Muscle layer of colon (tissue), 2 donors: ENCODE results near the gene CD109.

ENCODE experiments used
- H3K27ac ChIP-seq: one replicate; pipeline ENCODE4 v1.7.0; 2013; ENCODE audit warnings: low read depth, mild to moderate bottlenecking, low read length, moderate library complexity
- H3K27me3 ChIP-seq, 2 donors: one replicate each; pipeline ENCODE4 v1.7.0; 2013; ENCODE audit warnings: low read length in 2 of 2, mild to moderate bottlenecking in 2 of 2; ENCODE audit not compliant: insufficient read depth in 2 of 2, control insufficient read depth in 1 of 2
- H3K36me3 ChIP-seq: one replicate; pipeline ENCODE4 v1.7.0; 2013; ENCODE audit warnings: mild to moderate bottlenecking, low read length; ENCODE audit not compliant: insufficient read depth
- H3K4me1 ChIP-seq: one replicate; pipeline ENCODE4 v1.7.0; 2013; ENCODE audit warnings: mild to moderate bottlenecking, low read length; ENCODE audit not compliant: insufficient read depth
- H3K4me3 ChIP-seq, 2 donors: one replicate each; pipeline ENCODE4 v1.7.0; 2013; ENCODE audit warnings: low read length in 2 of 2, low read depth in 1 of 2, mild to moderate bottlenecking in 1 of 2, moderate library complexity in 1 of 2
- H3K9ac ChIP-seq: one replicate; pipeline ENCODE4 v1.7.0; 2013; ENCODE audit warnings: low read length
- H3K9me3 ChIP-seq: one replicate; pipeline ENCODE4 v1.7.0; 2013; ENCODE audit warnings: mild to moderate bottlenecking, low read length
- donor health status: abdominal sarcoma.
- donor health status: Adenocarcinoma of cecum.

CD109 gene

DNA sequence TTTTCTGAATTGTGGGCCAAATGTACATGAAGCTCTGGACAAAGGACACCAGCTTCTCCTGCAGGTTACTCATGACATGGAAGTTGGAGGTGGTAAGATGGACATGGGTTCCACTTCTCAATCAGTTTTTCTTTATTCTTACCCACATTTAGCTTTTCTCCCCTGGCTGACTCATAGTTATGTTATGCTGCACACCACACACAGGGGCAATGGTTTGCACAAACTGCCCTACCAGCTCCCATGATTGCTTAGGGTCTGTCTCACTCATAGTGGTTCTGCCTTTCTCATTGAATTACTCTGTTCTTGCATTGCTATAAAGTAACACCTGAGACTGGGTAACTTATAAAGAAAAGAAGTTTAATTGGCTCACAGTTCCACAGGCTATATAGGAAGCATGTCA, 4.5 kb upstream of the CD109 start:
- no peak overlapping the region for H3K27ac ChIP-seq
- H3K4me1 ChIP-seq, result peaks cover 9% of the 10 kb centered on the region
- H3K9me3 ChIP-seq, result no peaks in the 10 kb centered on the region
- no peak overlapping the region for H3K4me3 ChIP-seq
- no peaks in the 10 kb centered on the region for H3K27me3 ChIP-seq
- H3K36me3 ChIP-seq, result no peaks in the 10 kb centered on the region
- H3K9ac ChIP-seq, result no peak overlapping the region

DNA sequence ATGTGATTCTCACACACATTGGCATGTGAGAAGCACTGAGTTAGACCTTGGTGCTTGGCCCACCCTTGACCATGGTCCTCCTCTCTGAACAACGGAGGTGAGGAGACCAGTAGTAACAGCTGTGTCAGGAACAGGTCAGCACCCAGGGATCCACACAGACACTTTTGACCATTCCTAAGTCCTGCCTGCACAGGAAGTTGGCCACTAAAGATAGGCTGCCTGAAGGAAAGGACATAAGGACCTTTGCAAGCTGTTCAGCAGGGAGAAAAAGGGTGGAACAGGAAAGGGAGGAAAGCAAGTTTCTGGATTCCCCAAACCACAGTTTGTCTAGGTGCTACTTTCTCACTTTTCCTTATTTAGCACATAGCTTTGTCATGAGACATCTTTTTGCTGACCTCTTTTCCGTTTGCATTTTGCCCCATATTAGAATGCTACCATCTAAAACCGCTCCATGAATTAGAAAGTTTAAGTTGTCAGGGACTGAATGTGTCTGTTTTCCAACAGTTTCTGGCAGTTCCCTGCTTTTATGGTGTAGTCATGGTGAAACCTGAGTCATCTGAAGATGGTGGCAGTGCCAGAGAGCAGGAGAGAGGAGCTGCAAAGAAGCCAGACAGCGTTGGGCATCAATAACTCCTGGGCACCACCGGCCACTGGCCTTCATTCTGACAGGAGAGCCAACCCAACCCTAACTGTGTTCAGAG, 1.1 kb upstream of the CD109 start:
- H3K4me1 ChIP-seq, result peaks cover 23% of the 10 kb centered on the region
- H3K27me3 ChIP-seq, result no peaks in the 10 kb centered on the region
- H3K4me3 ChIP-seq, result peak overlapping the region in 1 of 2 donors; percentile 85
- no peaks in the 10 kb centered on the region for H3K9me3 ChIP-seq
- no peak overlapping the region for H3K27ac ChIP-seq
- no peaks in the 10 kb centered on the region for H3K36me3 ChIP-seq
- H3K9ac ChIP-seq, result no peak overlapping the region

DNA sequence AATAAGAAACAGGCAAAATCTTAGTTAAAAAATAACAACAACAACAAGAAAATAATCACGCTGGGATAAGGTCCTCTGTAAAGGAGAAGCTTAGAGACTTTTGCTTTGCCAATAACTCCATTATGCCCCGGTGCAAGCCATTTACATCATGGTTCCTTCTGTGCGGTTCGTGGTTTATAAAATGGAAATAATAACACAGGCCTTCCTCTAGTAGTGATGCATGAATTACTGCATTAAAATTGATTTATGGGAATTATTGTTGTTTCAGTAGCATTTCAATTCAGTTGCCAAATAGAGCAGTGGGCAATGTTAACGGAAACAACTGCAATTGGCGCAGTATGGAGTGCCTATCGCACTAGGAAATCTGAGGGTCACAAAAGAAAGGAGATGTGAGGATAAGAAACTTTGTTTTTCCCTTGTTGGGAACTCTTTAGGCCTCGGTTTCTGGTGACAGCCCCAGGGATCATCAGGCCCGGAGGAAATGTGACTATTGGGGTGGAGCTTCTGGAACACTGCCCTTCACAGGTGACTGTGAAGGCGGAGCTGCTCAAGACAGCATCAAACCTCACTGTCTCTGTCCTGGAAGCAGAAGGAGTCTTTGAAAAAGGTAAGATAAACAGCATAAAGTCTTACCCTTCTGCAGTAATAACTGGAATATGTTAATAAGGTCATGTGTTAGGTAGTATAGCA, 1.1 kb downstream of the CD109 start:
- Histone ChIP-seq H3K4me3 (peak overlapping the region; percentile 39 to 85), H3K4me1 (peaks cover 23% of the 10 kb centered on the region), H3K36me3 (no peaks in the 10 kb centered on the region), H3K27ac (peak overlapping the region; percentile 80), H3K9ac (peak overlapping the region; percentile 75), H3K9me3 (no peaks in the 10 kb centered on the region), H3K27me3 (no peaks in the 10 kb centered on the region)

DNA sequence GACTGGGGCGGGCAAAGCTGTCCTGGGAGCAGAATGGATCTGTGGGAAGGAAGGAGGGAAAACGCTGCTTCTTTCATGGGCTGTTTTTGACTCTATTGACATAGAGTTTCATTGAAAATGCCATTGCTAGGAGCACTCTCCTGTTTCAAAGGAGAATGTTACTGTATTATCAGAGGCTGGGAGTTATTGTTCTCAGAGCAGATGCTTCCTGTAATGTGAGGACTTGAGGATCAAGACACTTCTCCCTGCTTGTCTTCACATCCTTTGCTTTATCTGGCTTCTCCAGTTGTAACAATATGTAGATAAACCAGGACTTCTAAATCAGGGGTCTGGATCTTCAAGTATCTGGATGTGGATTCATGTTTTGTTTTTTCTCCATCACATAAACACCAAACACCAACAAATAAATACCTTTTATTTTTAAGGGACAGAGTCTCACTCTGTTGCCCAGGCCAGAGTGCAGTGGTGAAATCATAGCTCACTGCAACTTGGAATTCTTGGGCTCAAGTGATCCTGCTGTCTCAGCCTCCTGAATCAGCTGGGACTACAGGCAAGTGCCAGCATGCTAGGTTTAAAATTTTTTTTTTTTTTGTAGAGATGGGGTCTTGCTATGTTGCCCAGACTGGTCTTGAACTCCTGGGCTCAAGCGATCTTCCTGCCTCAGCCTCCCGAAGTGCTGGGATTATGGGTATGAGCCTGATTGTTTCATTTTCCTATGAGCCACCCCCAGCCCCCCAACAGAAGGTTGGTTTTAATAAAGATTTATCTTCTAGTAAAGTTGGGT, 3.9 kb downstream of the CD109 start:
- Histone ChIP-seq H3K9ac (no peak overlapping the region), H3K4me1 (peaks cover 32% of the 10 kb centered on the region), H3K27me3 (no peaks in the 10 kb centered on the region), H3K9me3 (no peaks in the 10 kb centered on the region), H3K27ac (no peak overlapping the region), H3K36me3 (no peaks in the 10 kb centered on the region), H3K4me3 (no peak overlapping the region)

DNA sequence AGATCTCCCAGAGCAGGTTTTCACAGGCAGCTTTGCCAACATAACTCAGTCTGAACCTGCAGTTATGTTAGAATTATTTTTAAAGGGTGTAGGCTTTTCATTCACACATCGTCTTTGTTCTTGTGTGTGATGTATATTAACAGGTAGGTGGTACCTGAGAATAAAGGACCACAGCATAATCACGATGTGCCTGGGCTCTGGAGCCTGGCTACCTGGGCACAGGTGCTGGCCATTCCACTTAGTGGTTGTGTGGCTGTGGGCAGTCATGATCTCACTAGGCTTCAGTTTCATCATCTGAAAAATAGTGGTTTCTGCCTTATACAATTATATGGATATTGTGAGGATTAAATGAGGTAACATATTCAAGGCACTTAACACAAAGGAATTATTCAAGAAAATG, 6.4 kb downstream of the CD109 start:
- H3K36me3 ChIP-seq, result no peaks in the 10 kb centered on the region
- H3K27ac ChIP-seq, result no peak overlapping the region
- no peak overlapping the region for H3K4me3 ChIP-seq
- H3K9ac ChIP-seq, result no peak overlapping the region
- peaks cover 21% of the 10 kb centered on the region for H3K4me1 ChIP-seq
- no peaks in the 10 kb centered on the region for H3K27me3 ChIP-seq
- no peaks in the 10 kb centered on the region for H3K9me3 ChIP-seq

DNA sequence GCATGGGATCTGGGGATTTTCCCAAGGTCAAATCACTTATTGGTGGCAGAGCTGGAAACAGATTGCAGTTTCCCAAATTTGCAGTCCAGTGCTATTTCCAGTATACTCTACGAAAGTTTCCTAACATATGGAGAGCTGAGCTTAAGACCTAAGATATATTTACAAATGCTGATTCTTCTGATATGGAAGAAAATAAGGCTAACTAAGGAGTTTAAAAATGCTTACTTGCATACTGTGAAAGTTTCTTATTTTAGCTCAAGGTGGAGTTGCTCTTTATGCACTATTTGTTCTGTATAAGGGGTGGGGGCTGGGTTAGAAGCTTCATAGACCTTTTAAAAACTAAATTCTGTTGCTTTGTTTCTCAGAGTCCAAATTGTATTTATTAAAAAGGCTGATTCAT, 7.5 kb downstream of the CD109 start:
- H3K27me3 ChIP-seq, result no peaks in the 10 kb centered on the region
- H3K9ac ChIP-seq, result no peak overlapping the region
- no peaks in the 10 kb centered on the region for H3K9me3 ChIP-seq
- H3K36me3 ChIP-seq, result no peaks in the 10 kb centered on the region
- H3K4me1 ChIP-seq, result peaks cover 20% of the 10 kb centered on the region
- no peak overlapping the region for H3K27ac ChIP-seq
- no peak overlapping the region for H3K4me3 ChIP-seq

DNA sequence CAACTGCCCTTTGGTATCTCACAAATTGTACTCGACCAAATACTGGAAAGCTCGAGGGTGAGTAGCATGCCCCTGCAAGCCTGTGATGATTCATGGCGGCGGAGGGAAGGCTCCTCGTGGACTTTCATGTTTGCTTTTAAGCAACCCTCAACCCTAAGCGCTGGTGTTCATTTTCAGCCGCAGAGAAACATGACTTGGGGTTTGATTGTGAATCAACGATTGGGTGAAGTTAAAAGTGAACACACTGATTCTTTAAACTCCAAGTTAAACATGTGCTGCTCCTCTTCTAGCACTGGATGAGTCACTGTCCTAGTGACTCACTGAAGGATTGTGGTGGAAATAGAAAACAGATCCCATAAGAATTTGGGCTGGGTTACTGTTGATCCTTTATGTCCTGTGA, 8.3 kb downstream of the CD109 start:
- Histone ChIP-seq H3K36me3 (no peaks in the 10 kb centered on the region), H3K9me3 (no peaks in the 10 kb centered on the region), H3K27ac (peak overlapping the region; percentile 49), H3K9ac (no peak overlapping the region), H3K4me1 (peaks cover 20% of the 10 kb centered on the region), H3K27me3 (no peaks in the 10 kb centered on the region), H3K4me3 (no peak overlapping the region)

DNA sequence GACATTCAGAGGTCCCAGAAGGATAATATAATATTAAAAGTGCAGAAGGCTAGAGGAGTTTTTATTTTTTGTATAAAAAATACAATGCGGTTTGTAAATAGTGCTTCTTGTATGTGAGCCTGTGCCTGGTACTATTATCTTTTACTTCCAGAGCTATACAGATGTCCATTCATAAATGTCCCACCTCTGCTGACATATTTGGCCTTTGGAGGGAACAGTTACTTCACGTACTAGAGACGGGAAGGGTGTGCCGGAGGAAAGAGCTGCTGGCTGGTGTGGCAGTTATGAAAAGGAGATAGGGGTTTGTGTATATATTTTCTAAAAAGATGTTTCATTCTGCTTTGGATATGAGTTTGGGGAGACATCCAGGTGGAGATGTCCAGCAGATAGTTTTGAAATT, 8.8 kb downstream of the CD109 start:
- H3K27ac ChIP-seq, result peak overlapping the region; percentile 49
- H3K4me3 ChIP-seq, result no peak overlapping the region
- no peaks in the 10 kb centered on the region for H3K36me3 ChIP-seq
- no peak overlapping the region for H3K9ac ChIP-seq
- H3K27me3 ChIP-seq, result no peaks in the 10 kb centered on the region
- H3K4me1 ChIP-seq, result peaks cover 17% of the 10 kb centered on the region
- H3K9me3 ChIP-seq, result no peaks in the 10 kb centered on the region

DNA sequence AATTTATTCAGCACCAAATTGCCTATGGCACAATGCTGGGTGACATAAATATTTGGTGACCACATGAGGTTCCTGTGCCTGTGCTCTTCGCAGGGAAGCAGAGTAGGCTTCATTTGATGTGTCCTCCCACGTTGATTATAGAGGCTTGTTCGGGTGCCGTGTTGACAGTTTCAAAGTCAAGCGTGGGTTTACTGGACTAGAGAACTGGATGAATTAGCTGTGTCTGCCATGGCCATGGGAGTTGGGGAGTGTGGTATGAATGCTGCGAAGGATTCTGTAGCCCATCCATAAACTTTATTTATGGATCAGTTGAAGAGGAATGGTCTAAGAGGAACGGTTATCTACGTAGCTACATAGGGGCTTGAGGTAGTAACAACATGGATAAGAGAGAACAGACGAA, 11.0 kb downstream of the CD109 start:
- no peaks in the 10 kb centered on the region for H3K9me3 ChIP-seq
- H3K27me3 ChIP-seq, result no peaks in the 10 kb centered on the region
- no peak overlapping the region for H3K9ac ChIP-seq
- peaks cover 25% of the 10 kb centered on the region for H3K4me1 ChIP-seq
- H3K4me3 ChIP-seq, result no peak overlapping the region
- H3K36me3 ChIP-seq, result no peaks in the 10 kb centered on the region
- H3K27ac ChIP-seq, result no peak overlapping the region

DNA sequence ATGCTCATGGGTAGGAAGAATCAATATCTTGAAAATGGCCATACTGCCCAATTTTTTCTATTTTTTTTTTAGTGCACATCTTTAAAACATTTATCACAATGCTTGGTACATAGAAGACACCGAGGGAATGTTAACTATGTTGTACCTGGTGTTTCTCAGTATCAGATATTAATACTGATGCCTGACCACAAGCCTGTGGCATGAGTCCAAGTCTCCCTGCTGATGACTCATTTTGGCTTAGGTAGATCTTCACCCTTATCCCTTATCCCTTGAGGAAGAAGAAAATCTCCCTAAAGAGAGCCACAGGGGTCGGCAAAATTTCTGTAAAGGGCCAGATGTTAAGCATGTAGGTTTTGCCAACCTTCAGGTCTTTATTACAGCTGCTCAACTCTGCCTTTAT, 14.5 kb downstream of the CD109 start:
- Histone ChIP-seq H3K4me3 (no peak overlapping the region), H3K27ac (no peak overlapping the region), H3K4me1 (peaks cover 26% of the 10 kb centered on the region), H3K9ac (no peak overlapping the region), H3K27me3 (no peaks in the 10 kb centered on the region), H3K9me3 (no peaks in the 10 kb centered on the region), H3K36me3 (no peaks in the 10 kb centered on the region)

DNA sequence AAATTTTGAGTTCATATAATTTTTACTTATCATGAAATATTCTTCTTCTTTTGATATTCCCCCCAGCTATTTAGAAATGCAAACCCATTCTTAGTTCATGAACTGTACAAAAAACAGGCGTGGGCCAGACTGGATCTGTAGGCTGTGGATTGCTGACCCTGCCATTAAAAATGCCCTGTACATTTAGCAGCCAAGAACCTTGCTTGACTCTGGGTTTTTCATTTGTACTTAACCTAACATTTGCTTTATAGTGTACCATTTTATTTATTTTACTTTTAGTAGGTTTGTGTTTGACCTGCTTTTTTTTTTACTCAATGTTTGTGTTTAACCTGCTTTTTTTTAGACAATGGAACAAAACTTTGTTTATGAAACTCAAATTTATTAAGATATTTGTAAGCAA, 14.9 kb downstream of the CD109 start:
- H3K4me1 ChIP-seq, result peaks cover 26% of the 10 kb centered on the region
- H3K9ac ChIP-seq, result no peak overlapping the region

More for the DNA sequence above, 14.9 kb downstream of the CD109 start:
- H3K36me3 ChIP-seq, result no peaks in the 10 kb centered on the region
- no peak overlapping the region for H3K27ac ChIP-seq
- no peaks in the 10 kb centered on the region for H3K9me3 ChIP-seq
- H3K27me3 ChIP-seq, result no peaks in the 10 kb centered on the region
- no peak overlapping the region for H3K4me3 ChIP-seq
